NCI-H82 treated with DMSO at 0.1 percent for 48 hours (cell line): ENCODE results near the gene WRAP73.

Experiments
- DNase-seq: peaks from one replicate; lab custom pipeline; 2025; ENCODE audit not compliant: unreplicated experiment; lab: John Stamatoyannopoulos, UW

The WRAP73 gene

DNA sequence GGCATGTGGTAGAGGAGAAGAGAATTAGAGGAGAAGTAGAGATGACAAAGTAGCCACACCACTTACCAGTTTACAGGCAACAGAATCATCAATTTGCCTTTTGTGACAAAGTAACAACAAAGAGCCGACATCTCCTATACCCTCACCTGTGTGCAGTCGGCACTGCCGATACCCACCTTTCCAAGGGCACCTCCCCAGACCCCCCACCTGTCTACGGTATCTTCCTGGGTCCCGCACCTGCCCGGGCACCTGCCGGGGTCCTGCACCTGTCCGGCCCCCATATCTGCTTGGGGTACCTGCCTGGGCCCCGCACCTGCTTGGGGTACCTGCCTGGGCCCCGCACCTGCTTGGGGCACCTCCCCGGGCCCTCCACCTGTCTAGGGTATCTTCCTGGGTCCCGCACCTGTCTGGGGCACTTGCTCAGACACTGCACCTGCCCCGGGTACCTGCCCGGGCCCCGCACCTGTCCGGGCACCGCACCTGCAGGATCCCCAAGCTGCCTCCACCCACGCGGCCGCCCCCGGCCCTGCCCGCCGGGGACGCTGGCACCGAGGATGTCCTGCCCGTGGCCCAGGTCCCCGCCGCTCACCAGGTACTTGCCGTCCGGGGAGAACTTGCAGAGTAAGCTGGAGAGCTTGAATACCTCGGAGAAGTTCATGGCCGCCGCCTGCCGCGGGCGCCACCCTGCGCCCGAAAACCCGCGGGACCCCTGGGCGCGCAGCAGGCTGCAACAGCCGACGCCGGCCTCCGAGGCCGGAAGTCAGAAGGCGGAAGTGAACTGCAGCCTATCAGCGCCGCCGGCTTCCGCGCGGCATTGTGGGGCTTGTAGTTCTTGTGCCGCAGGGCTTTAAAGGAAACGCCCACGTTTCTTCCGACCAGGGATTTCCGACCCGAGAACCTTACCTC, at the start of gene WRAP73:
TSS of gene WRAP73 (minus strand) at position 762 of the 906 bp plus-strand sequence. CDS start at position 658, 104 bp downstream.
- peak; percentile 87 for DNase-seq

DNA sequence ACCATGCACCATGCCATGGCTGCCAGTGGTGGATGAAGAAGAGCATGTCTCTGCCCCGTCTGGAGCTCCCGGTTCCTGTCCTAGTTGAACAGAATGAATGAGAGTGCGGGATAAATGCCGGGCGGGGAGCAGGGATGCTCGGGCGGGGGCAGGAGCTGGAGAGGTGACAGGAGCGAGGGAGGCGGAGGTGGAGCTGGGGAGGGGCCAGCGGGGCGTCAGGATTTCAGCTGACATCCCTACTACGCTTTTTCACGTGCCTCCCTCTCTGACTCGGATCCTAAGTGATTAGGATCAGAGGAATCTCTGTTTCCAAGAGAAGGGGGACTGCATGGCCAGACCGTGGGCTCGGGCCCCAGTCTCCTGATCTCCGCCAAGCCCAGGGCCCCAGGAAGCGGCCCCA, 49.7 kb upstream of the WRAP73 start:
- no peak for DNase-seq

DNA sequence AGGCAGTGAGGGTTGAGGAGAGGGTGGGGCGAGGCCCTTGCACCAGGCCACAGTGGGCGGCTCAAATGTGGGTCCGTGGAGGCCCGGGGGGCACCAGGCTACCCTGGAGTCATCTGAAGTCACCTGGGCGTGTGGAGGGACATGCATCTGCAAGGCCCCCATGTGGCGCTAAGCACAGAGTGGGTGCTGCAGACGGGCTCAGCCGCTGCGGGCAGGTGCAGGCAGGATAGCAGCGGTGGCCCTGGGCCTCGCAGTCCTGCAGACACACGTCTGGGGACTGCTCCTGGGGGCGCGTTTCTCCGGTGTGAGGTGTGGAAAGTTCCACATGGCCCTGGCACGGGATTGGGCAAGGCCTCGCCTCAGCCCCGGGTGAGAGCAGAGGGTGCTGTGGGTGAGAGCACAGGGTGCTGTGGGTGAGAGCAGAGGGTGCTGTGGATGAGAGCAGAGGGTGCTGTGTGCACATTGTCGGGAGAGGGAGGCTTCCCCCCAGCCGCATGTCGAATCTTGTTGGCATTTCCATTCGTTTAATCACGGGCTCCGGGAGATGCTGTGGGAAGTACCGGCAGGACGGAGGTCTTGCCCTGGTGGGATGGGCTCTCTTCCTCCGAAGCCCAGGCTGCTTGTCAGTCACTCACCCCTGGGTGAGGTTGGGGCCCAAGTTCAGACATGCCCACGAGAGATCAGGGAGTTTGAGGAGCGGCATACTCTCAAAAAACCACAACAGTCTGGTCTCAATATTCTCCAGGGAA, 48.9 kb upstream of the WRAP73 start:
- no peak for DNase-seq

DNA sequence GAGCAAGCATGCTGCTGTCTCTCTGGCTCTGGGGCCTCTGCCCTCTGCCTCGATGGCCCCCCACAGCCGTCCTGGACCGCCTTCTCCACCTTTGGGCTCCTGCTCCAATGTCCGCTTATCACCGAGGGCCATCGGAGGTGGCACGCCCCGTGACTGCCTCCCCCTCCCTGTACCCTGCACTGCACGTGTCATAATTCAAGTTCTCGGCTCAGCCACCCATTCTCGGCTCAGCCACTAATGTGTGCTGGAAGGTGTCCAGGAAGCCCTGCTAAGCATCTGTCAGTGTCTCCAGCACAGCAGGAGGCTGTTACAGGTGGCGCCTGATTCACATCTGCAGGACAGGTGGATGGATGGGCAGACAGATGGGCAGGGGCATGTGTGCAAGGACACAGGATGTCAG, 47.9 kb upstream of the WRAP73 start:
- DNase-seq: no peak

- DNase-seq: no peak
Observed at GRCh38 chr1:3697104-3697503, 47.2 kb upstream of the WRAP73 start.

GRCh38 chr1:3696689-3697088, 46.8 kb upstream of the WRAP73 start:
- no peak for DNase-seq

DNA sequence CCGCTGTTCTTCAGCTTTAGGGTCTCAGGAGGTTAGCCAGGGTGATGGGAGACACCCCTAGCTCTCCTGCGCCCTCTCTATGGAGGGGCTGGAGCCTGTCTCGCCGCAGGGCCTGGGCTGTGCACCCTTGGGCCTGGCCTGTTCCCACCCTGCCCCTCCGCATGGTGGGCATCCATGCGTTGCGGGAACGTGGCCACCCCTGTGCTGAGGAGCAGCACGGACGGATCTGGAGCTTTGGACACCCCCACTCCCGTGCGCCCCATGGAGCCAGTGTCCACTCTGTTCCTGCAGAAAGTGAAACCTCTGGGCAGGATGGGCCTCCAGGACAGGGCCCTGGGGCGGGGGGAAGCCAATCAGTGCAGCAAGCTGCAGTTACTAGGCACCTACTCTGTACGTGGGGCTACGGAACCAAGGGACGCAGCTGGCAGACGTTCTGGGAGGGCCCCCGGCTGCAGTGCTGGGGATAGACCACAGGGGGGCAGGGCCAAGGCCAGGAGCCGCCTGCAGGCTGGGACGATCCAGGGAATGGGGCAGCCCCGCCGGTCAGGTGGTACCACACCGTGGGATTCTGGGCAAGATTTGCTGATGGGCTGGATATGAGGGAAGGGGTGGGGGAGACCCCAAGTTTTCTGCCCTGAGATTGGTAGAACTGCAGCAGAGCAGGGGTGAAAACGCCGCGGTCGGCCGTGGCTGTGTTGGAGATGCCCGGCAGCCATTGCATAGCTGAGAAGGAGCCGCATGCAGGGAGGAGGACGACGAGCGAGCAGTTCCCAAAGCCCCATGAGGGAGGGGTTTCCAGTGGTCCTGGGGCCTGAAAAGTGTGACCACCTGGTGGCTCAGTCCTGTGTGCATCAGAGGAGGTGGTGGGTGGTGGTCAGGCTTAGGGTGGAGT, 45.7 kb upstream of the WRAP73 start:
- peak; percentile 3 for DNase-seq

GRCh38 chr1:3693321-3693720, 43.4 kb upstream of the WRAP73 start:
- DNase-seq: no peak

DNA sequence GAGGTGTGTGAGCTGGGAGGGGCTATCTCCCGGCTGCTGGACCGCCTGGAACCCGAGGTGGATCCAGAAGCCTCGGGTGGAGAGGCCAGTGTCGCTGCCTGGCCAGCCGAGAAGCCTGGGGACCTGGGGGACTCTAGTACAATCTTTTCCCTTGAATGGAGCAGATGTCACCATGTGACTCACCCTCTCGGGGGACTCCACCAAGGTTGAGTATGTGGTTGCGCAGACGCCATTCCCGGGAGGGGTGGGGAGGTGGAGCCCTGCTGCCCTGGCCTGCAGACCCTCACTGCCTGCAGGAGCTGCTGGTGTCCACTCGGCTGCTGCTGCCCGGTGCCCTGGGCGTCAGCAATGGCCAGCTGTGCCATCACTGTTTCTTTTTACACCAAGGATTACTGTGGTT, 42.7 kb upstream of the WRAP73 start:
- no peak for DNase-seq

DNA sequence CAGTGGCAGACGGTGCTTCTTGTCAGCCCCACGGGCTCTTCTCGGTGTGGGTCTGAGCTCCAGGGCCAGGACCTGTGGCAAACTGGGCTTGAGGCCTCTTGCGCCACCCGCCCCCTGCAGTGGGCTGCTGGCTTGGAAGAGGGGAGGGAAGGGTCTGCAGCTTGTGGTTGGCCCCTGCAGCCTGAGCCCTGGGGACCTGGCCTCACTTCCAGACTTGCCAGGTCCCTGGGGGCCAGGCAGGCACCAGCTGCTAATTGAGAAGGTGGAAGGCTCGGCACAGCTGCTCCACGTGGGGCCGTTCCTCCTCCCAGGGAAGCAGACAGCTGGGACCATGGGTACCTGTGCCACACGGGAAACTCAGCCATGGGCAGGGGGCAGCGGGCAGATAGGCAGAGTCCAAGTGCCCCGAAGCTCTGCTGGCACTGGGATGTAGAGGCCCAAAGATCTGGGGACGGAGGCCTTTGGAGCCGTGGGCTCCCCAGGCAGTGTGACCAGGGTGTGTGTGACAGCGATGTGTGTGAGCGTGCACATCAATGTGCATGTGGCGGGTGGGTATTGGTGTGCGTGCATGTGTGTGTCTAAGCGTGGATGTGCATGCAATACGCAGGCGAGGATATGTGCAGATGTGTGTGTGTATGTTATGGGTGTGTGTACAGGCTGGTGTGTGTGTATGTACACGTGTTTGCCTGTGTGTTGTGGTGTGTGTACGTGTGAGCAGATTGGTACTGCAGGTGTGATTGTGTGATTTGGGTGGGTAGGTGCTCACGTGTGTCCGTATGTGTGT, 41.7 kb upstream of the WRAP73 start:
- DNase-seq: no peak

- no peak for DNase-seq
Observed at GRCh38 chr1:3690282-3691065, 40.6 kb upstream of the WRAP73 start.

DNA sequence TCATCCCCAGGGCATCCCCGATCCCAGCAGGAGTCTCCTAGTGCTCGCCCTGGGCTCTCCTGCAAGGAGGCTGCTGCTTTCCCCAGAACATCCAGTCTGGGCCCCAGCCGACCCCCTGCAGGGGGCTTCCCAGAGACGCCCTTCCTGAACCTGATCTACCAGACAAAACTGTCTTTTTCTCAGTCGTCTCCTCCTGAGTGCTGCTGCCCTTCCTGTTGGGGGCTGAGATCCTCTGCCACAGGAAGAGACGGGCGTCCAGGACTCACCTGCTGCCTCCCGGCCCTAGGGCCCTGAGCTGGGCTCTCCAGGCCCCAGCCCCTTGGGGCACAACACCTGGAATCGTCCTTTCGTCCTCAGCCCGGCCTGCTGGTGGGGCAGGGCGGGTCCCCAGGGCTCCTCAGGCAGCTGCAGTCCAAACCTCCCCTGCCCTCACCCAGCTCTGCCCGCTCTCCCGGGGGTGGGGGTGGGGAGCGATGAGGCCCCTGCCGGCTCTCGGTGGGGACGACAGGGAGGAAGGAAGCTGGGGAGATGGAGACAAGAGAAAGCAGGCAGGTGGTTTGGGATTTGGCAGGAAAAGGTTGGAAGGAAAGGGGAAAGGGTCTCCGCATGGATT, 39.3 kb upstream of the WRAP73 start:
- DNase-seq: no peak

- DNase-seq: no peak
Observed at GRCh38 chr1:3688356-3689137, 38.6 kb upstream of the WRAP73 start.

GRCh38 chr1:3687504-3687903, 37.6 kb upstream of the WRAP73 start:
- no peak for DNase-seq

DNA sequence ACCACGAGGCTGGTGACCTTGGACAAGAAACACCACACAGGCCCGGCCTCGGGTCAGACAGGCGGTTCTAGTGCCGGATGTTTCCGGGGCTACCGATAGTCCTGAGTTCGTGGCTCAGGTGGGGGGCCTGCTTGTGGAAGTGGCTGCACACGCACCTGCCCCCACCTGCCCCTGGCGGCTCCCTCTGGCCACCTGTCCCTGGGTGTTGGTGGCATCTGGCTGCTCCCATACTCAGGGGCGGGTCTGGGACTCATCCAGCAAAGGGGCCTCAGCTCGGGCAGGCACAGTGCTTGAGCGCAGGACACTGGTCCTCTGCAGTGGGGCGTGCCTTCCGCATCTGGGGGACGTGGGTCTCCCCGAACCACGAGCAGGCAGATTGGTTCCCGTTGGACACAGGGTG, 36.0 kb upstream of the WRAP73 start:
- DNase-seq: no peak

DNA sequence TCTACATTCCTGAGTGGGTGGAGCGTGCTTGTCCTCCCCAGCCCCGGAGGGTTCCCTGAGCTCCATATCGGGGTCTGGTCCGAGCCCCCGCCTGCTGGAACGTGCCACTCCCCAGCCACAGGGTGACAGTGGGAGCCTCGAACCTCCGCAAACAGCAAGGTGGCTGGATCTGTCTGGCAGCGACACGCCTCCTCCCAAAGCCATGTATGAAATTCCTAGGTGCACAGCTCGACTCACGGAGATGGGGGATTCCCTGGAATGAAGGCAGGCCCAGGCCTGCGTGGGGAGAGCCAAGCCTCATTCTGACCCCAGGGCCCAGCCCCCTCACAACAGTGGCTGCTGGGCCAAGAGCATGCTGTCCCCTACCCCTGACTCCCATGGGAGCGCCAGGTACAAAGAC, 35.3 kb upstream of the WRAP73 start:
- no peak for DNase-seq

DNA sequence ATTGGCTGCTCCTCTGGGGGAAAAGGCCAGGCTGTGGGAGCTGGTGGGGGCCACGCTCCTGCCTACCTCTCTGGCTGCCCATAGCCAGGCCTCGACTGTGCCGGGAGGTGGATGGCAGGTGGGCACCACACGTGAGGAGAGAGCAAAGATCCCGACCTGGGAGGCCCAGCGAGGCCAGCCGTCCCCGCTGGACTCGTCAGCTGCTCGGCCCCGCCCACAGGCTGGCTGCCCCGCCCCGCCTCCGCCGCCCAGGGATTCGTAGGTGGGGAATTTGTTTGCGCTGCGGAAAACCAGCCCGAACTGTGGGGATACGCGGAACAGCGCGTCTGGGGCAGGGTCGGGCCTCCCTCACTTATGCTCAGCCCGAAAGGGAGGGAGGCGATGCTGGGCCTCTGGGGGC, 34.1 kb upstream of the WRAP73 start:
- no peak for DNase-seq

- DNase-seq: no peak
Observed at GRCh38 chr1:3683197-3683596, 33.3 kb upstream of the WRAP73 start.
